ENCODE measurements around the gene YPEL1.

YPEL1 gene, protein sequence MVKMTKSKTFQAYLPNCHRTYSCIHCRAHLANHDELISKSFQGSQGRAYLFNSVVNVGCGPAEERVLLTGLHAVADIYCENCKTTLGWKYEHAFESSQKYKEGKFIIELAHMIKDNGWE
- 0.04 to 2.5 (median 0.77) reads per million in 17 experiments for total RNA-seq

DNA sequence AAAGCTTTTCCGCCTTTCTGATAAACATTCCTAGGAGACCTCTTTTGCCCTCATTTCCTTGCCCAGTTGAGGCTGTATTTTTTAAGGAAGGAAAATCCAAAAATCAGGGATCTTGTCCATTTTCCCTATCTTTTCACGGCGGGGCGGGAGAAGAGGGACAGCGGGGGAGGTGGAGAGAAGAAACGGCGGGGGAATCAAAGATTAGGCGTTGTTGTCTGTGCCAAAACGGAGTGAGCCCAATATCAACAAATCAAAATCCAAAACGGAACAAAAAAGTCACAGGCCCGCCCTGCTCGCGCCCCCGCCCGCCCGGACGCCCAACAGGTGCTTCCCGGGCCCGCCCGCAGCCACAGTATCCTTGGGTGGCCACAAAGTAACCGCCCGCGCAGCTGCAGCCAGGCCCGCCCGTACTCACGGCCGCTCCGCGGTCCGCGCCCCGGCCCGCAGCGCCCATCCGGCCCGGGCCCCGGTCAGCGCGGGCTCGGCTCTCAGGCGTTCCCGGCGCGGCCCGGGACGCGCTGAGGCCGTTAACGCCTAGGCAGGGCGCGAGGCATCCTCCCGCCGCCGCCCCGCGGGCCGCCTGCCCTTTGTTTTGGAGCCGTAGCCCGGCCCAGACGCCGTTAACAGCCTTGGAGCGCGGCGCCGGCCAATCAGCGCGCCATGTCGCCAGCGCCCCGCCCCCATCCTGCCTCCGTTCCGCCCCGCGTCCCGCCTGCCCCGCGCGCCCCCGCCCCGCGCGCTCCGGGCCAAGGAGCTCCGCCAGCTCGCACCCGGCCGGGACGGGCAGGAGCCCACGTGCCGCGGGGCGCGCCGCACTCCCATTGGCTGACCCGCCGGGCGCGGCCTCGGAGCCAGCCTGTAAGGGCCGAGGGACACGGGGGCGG lies at the start of gene YPEL1:
YPEL1 (minus strand) TSS at position 595 of the 884 bp plus-strand sequence. CDS start 25,050 bp downstream, outside the sequence.
- DNase-seq = peak; percentile 99 to 100 (median 100)

DNA sequence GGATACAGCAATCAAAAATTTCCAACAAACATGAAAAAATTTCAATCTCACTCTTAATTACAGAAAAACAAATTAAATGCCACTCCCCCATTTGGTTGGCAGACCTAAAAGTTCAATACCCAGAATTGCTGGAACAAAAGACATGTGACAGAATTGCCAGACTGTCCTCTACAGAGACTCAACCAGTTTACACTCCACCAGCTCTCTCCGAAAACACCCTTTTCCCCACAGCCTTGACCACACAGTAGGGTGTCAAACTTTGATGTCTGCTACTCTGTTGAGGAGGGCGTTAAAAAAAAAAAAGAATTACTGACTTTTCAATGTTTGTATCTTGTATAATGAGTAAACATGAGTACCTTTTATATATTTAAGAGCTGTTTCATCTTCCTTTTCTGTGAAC lies 44.7 kb upstream of the YPEL1 start:
- no peak for DNase-seq

DNA sequence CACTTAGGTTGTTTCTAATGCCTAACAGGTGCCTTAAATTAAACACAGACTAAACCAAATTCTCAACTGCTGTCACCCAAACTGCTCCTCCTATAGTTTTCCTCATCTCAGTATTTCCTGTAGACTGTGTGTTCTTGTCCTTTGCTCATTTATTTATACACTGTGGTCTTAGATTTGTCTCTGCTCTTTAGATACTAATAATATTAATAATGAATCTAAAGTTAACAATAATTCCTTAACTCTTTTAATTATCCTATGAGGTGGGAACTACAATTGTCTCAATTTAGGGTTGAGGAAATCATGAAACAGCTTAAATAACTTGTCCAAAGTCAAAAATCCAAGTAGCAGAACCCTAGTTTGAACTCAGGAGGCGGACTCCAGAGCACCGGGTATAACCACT lies 43.9 kb upstream of the YPEL1 start:
- DNase-seq = no peak

DNA sequence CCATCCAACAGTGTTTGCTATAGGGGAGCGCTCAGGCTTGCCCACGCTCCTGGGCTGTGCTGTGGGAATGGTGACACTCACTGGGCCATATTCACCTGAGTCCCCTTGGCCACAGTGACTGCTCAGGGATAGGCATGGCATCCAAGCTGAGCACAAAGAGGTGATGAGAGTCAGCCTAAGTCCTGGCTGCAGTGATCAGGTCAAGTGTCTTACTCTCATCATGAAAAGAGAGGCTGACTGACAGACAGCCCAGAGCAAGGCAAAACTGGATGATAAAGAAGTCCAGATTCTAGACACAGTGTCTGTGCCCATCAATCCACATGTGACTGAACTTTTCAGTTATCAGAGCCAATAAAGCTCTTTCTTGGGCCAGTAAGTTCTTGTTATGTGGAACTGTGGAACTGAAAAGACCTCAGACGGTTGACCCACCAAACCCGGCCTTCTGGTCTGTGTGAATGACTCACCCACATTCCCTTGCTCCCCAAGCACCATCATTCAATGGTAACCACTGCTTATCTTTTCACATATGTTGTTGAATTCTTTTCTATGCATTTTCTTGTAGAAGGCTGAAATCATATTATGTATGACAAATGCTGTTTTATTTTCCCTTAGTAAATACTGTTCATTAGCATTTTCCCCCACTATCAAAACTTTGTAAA lies 43.2 kb upstream of the YPEL1 start:
- DNase-seq = no peak

DNA sequence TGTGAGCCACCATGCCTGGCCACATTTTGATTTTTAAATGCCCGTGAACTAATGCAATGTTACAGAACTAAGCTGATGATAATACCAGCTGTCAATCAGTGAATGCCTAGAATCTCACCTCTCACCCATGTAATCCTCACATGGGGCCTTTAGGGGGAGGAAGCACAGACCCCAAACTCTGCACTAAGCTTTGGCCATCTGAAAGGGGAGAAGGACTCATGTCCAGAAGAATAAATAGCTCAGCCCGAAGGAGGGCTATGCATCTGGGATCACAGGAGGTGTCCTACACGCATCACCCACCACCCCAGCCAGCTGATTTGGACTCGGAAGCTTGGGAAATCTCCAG lies 36.0 kb upstream of the YPEL1 start:
- no peak for DNase-seq

- no peak for DNase-seq
These were observed 32.8 kb upstream of the YPEL1 start for GRCh38 chr22:21768435-21768834.

DNA sequence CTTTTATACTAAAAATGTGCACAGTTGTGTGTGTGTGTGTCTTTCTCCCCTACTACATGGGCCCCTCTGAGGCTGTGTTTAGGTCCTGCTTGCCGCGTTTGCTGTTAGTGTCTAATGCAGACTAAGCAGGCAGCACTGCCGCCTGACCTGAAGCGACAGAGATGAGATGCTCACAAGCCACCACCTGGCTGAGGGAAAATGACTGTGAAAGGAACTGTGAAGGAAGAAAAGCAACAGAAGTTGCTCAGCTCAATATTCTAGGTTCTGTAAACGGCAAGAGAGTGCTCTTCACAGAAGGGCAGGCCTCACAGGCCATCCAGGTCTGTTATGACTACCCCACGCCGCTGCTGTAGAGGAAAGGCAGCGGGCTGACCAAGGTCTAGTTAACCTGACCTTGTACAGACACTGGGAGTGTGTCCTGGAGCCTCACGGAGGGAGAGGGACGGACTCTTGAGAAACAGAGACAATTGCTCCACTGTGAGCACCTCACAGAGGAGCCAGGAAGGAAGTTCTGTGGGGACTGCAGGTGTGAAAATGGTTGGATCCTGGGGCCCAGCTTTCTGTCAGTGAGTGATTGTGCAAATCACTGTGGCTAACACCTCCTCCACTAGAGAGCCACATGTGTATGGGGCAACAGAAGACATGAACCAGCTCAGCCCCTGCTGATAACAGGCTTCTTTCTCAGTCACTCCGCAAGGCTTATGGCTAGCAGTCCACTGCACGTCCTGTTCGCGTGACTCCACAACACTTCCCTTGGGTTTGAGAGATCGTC lies 31.3 kb upstream of the YPEL1 start:
- no peak for DNase-seq

- no peak for DNase-seq
These were observed 30.4 kb upstream of the YPEL1 start for GRCh38 chr22:21765909-21766529.

DNA sequence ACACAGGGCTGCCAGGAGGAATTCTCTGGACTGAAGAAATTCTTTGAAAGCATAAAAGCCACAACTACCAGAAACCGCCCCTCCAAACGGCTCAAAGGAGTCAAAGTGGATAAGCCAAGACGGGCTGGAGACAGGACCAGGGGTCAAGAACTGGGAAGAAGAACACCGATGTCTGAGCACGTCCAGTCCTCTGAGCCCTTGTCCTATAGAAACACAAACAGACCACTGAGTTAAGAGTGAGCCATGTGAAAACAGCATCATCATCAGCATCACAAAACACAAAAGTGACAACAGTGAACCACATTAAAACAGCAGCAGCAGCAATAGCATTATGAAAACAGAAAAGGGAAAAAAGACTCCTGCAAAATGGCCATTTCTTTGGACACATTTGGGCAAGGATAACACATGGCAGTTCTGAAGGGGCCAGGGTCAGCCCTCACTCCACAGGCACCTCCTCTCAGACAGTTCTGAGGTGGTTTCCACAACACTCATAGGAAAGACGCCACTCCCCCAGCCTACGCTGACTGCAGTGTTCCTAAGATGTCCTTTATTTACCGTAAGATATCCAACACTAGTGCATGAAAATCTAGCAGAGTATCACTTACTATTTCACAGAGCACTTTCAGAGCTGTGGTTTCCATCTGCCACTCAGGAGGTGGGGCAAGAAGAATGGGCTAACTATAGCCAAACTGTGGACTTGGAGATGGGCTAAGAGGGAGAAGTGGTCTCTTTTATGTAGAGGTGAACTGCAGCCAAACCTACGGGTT lies 28.6 kb upstream of the YPEL1 start:
- DNase-seq = no peak

DNA sequence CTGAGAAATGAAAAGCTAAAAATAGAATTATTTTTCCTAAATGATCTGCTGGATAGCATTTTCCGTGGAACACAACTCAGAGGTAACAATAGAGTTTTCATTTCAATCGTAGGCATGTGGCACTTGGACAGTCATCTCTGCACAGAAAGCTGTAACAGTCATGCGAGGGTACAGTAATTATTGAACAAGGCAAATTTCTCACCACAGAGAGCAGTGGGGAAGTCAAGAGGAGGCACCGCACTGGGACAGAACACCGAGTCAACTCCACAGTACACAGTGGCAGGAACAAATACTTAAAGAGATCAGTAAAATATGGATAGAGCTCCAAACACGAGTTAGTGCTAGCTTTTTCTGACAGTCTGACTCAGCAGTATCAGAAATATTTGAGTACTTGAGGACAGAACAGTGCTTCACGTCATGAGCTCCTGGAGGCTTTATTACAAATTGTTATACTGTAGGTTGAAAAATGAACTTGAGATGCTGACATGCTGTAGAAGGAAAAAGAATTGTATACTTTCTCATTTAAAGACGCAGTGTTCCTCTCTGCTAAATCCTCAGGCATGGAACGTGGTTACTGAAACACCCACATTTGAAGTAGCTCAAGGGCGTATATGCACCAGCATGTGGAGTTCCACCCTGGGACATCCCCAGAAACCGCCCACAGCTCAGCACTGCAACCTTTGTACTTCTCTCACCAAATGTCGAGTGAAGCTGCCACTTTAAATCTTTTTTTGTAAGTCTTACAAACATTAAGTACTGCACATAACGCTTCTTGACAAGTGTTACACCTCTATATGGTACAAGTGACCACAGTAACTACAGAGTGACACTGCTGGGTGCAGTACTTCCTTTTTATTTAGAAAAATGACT lies 27.4 kb upstream of the YPEL1 start:
- DNase-seq = peak; percentile 26 to 67 (median 60)

DNA sequence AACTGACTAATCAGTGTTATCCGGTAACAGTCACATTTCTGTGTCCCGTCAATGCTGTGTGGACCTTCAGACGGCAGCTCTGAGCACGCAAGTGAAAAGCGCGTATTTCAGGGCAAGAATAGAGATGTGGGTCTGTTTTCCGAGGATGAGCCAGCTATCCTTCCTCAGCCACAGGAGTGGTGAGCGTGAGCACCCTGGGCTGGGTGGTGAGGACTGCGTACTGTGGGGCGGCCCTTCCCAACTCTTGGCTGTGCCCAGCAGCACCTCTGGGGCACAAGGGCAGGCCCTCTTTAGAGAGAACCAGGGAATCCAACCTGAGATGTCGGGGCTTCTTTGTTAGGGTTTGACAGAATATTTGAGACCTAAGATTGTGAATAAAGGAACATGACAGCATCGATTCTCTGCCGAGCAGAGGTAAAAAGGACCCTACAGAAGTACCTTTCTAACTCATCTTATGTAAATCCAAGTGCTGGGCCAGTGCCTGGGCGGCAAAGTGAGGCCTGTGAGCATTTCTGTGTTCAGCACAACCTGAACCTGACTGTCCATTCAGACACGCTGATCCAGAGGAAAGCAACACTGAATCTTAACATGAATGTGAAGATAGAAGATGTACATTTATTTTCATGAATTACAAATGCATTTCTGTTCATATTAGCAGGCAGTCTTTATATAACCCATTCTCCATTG lies 26.5 kb upstream of the YPEL1 start:
- DNase-seq = no peak

DNA sequence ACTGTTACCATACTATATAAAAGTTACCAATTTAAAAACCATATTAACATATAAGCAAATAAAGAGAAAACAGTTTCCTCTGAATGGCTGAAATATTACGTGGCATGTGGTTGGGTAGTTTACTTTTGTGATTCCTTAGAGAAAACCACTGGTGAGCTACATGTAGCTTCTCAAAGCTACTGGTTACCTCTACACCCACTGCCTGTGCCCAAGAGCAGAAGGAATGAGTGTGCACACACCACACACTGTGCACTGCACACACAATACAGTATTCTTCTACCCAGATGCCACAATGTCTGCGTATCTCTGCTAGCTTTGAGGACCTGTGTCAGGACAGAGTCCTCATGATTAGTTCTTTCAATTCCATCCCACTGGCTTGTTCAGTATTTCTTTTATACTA lies 25.5 kb upstream of the YPEL1 start:
- DNase-seq = no peak

DNA sequence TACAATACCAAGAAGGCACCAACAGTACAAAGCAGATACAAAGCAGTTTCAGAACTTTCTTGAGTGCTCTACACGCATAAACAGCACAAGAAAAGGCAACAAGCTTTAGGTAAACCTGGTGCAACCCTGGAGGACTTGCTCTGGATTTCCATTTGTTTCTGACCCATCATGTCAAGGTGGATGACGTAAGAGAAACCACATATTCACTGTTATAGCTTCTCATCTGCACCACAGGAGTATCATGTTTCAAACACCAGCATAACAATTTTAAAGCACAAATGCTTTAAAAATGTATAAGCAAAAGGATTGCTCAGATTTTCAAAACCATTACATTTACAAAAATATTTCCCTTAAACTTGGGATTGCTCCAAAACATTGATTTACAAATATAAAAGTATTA lies 25.0 kb upstream of the YPEL1 start:
- no peak for DNase-seq

DNA sequence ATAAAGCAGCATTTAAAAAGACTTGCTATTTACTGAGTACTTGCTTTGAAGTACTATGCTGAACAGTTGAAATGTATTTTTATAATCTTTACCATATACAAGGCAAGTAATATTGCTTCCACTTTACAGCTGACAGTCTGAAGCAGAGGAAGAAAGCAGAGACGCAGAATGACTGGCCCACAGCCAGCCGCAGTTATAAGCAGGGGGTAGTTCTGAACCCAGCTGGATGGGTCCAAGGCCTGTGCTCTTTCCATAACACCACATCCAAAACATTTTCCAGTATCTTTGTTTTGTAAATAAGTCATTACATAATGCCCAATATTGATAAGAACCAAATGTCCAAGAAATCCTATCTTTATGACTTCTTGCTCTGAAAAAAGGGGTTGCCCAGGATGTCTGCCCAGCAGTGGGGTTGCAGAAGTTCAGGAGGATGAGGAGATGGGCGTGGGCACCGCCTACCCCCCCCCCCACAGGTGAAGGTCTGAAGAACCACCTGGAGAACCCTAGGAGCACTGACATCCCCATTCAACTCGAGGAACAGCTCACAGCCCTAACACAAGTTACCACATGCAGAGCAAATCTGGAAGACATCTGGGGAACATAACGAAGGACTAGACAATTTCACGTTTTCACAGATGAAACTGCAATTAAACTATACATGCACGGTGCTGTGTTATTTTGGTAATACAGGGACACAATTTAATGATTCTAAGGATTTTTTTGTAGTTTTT lies 24.2 kb upstream of the YPEL1 start:
- no peak for DNase-seq

DNA sequence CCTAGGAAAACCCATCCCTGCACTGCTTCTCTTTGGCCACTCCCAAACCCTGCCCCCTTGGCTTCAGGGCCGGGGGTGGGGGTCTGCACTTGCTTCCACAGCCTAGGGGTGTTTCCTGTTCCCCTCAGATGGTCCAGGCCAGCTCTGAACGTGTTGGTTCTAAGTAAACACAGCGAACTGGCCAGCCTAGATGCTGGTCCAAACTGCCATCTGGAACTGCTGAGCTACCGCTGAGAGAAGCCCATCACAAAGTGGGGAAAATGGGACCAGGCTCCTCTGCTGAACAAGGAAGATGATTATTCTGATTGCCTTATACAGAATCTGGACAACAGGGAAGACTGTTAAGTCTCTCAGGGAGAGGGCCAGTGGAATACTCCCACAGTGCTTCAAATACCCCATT lies 23.5 kb upstream of the YPEL1 start:
- DNase-seq = no peak

GRCh38 chr22:21758091-21758864 lies 22.7 kb upstream of the YPEL1 start:
- DNase-seq = no peak

DNA sequence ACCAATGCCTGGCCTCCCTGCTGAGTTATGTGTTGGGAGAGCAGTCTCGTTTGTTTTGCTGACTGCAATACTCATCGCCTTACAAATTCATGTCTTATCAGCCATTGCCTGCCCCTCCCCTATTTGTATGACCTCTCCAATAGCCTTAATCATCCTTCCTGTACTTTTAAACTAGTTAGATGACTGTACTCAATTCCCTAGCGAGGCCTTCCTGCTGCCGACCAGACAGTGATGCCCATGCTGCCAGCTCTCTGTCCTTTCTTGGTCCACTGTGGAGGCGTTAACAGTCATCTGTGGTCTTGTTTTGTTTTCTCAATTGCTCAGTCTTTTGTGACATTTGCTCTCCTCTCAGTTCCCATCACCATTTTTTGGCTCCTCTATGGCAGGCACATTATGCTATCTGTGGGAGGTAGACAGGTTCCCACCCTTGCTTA lies 20.3 kb upstream of the YPEL1 start:
- peak in 1 of 4 experiments; percentile 21 for DNase-seq

DNA sequence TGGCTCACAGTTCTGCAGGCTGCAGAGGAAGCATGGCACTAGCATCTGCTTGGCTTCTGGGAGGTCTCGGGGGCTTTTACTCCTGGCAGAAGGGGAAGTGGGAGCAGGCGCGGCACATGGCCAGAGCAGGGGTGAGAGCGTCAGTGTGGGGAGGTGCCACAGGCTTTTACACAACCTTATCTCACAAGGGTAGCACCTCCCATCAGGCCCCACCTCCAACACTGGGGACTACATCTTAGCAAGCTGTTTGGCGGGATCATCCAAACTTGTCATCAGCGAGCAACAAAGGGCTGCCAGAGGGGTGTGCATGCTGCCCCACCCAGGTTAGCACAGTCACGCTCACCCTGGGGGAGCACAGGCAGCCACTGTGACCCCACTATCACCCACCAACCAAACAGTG lies 18.9 kb upstream of the YPEL1 start:
- DNase-seq = peak in 1 of 4 experiments; percentile 43
